AG10803 (cell line): ENCODE data around the gene UGT1A1.

ENCODE experiments used
- DNase-seq: peaks from one replicate; pipeline ENCODE4 v3.0.0; 2010; ENCODE audit warnings: low read depth
- H3K4me3 ChIP-seq: 2 replicates; pipeline ENCODE4 v1.5.1; 2011; ENCODE audit warnings: mild to moderate bottlenecking, low read length, control low read depth
- CTCF ChIP-seq: conservative IDR thresholded peaks from 2 replicates; pipeline ENCODE4 v1.5.1; 2011; ENCODE audit warnings: mild to moderate bottlenecking, low read length, control low read depth, inconsistent platforms

UGT1A1 gene

GRCh38 chr2:233773854-233774253 is 13.8 kb downstream of the UGT1A1 start:
- no peak overlapping the region for H3K4me3 ChIP-seq
- no peak for DNase-seq
- TF ChIP-seq CTCF, result no peak

DNA sequence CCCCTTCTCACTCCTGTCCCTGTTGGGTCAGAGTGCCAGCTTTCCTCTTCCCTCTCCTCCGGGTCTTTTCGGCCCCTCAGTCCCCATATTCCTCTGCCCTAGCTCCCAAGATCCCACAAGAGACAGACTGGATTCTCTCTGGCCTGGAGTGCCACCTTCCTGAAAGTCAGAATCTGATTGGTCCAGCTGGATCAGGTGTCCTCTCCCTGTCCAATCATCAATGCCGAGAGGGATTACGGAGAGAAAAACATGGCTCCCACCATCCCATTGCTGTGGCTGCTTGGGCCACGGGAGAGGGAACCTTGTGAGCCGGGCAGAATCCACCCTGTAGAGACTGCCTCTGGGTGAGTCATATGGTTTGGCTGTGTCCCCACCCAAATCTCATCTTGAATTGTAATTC is 15.3 kb downstream of the UGT1A1 start:
- no peak for DNase-seq
- no peak for TF ChIP-seq CTCF
- H3K4me3 ChIP-seq, result no peak overlapping the region

- H3K4me3 ChIP-seq, result no peak within 1 kb of the TSS
- no peak for DNase-seq
- TF ChIP-seq CTCF, result no peak
Observed at GRCh38 chr2:233778030-233778429, 18.0 kb downstream of the UGT1A1 start, which contains the start of gene MROH2A. TSS of gene MROH2A (plus strand) at chr2:233778330. CDS start at chr2:233779359, 1,029 bp downstream.

DNA sequence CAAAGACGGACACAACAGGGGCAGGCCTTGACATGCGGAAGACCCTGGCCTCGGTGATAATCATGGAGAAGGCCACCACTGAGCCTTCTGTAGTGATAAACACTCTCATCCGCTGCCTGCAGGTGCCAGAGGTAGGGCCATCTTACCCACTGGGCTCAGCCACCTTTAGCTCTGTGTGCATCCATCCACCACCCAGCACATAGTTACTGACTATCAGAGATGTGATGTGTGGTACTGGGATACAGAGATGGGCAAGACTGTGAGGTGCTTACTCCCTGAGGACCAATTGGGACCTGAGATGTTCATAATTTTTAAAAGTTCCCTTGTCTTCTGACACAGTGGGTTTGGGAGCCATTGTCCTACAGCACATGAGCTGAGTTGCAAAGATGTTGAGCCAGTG is 19.7 kb downstream of the UGT1A1 start:
- no peak for DNase-seq
- no peak for TF ChIP-seq CTCF
- no peak overlapping the region for H3K4me3 ChIP-seq

- H3K4me3 ChIP-seq, result no peak overlapping the region
- no peak for DNase-seq
- TF ChIP-seq CTCF, result no peak
Observed at GRCh38 chr2:233780771-233781170, 20.7 kb downstream of the UGT1A1 start.

DNA sequence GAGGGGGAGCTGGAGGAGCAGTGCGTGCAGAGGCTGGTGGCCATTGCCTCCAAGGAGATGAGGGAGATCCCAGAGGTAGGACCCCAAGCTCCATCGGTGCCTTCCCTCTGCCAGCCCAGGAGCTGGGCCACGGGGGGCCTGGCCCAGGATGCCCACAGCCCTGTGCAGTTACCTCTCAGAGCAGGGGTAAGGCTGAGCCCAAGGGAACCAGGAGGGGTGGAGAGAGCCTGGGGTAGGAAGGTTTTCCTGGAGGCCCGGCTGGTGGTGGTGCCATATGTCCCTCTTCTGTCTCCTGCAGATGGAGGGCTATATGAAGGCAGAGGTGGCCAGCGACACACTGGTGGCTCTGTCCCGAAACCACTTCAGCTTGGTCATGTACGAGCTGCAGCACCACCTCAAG is 29.5 kb downstream of the UGT1A1 start:
- TF ChIP-seq CTCF, result no peak
- no peak for DNase-seq
- no peak overlapping the region for H3K4me3 ChIP-seq

- no peak for TF ChIP-seq CTCF
- no peak overlapping the region for H3K4me3 ChIP-seq
- no peak for DNase-seq
Observed at GRCh38 chr2:233791151-233791882, 31.2 kb downstream of the UGT1A1 start.
